T-helper 17 cell (primary cell): Measurements from ENCODE around the gene TTLL5. TPM values are rescaled to one million over a fixed set of nuclear protein-coding genes. Genes with fewer than 3 reads are reported as not detected.
"Not testable (repeated sequence)": the region's sequence is repeated elsewhere in the genome, so short reads cannot be mapped to it uniquely, and the experiment has no call there.

ENCODE experiments used
- ATAC-seq: fragments of 150-1000 bp; cut with Tn5 transposase; 2 replicates; pipeline ENCODE4 v1.10.0; 2021; ENCODE audit warnings: mild to moderate bottlenecking, moderate library complexity
- DNase-seq, 3 donors: peaks; one replicate each; pipeline versions ENCODE4 v3.0.0 to v3.0.0-alpha.2; 2020 to 2021
- H3K9me3 ChIP-seq: one replicate; pipeline ENCODE4 v1.7.0; 2013; ENCODE audit warnings: low read length, mild to moderate bottlenecking; ENCODE audit not compliant: control insufficient read depth, poor library complexity, severe bottlenecking
- H3K27ac Mint-ChIP-seq: one replicate; pipeline ENCODE4 v1.8.0; 2022; ENCODE audit warnings: mild to moderate bottlenecking, moderate library complexity, mixed read lengths
- H3K27me3 Mint-ChIP-seq: one replicate; pipeline ENCODE4 v1.8.0; 2022; ENCODE audit warnings: mixed read lengths
- H3K36me3 Mint-ChIP-seq: one replicate; pipeline ENCODE4 v1.8.0; 2022; ENCODE audit warnings: low read depth, mixed read lengths
- H3K4me1 Mint-ChIP-seq: one replicate; pipeline ENCODE4 v1.8.0; 2022; ENCODE audit warnings: mild to moderate bottlenecking, mixed read lengths
- H3K4me3 Mint-ChIP-seq: one replicate; pipeline ENCODE4 v1.8.0; 2022; ENCODE audit warnings: mild to moderate bottlenecking, moderate library complexity, mixed read lengths
- total RNA-seq, 4 donors: library from RNA in 2 of 4; stranded (reverse) in 2 of 4; gene quantifications; one replicate each; pipeline ENCODE4 v1.2.3 and lab custom pipeline; 2022 to 2026

Gene TTLL5
- total RNA-seq, 2 donors from 2014 or later: 26.0 to 31.9 TPM

DNA sequence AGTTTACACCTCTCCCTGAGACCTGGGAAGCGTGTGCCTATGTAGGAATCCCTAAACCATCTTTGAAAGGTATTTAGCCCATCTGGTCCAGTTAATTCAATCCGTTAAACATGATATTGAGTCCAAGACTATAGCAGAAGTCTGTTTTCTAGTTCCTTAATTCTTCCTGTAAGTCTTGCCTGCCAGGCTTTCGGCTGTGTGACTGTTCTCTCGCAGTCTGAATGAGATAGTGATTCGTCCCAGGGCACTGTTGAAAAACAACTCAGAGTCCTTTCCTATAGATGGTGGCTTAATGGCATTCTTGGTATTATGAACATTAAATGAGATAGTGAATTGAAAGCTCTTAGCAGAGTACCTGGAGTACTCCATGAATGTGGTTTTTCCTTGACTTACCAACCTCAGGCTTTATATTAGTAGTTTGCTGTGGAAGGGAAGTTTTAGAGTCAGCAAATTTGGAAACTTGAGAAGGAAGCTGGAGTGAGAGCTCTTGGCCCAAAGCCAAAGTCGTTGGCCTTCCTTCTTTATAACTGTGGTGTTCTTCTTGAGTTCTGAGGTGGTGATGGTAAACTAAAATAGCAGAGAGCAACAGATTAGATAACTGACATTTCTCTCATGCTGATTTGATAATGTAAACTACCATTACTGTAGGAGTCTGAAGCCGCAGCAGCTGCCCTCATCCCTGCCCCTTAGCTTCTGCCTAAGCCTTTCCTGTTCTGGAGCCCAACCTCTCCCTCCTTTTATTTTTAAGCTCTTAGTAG, 244.3 kb downstream of the TTLL5 start:
- DNase-seq (no peak), ATAC-seq (no peak)
- peak overlapping the region; percentile 6 for H3K27ac Mint-ChIP-seq
- H3K4me1 Mint-ChIP-seq: peaks cover 2% of the 10 kb centered on the region
- peaks cover 4% of the 10 kb centered on the region for H3K36me3 Mint-ChIP-seq
- no peak overlapping the region for H3K4me3 Mint-ChIP-seq
- H3K27me3 Mint-ChIP-seq: no peaks in the 10 kb centered on the region
- no peaks in the 10 kb centered on the region for H3K9me3 ChIP-seq

DNA sequence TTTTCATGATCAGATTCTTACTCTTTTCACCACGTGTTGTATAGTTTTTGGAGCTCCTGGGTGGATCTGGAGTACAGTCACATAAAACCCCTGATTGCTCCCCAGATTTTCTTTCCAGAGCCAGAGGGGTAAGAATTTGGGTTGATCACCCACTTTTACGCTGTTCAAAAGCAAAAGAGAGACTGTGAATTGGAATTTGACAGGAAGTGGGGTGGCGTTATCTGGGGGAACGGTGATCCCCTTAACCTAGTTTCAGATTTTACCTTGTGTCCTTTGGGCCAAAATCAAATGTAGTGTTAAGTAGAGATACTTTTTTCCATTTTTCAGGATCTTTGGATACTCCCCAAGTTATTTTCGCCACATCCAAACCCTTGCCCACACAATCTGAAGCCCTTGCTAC, 245.2 kb downstream of the TTLL5 start:
- no peak for ATAC-seq
- Mint-ChIP-seq H3K4me1 (no peaks in the 10 kb centered on the region), H3K36me3 (peaks cover 2% of the 10 kb centered on the region), H3K27me3 (no peaks in the 10 kb centered on the region), H3K4me3 (no peak overlapping the region), H3K27ac (no peak overlapping the region)
- DNase-seq: no peak
- H3K9me3 ChIP-seq: no peaks in the 10 kb centered on the region

DNA sequence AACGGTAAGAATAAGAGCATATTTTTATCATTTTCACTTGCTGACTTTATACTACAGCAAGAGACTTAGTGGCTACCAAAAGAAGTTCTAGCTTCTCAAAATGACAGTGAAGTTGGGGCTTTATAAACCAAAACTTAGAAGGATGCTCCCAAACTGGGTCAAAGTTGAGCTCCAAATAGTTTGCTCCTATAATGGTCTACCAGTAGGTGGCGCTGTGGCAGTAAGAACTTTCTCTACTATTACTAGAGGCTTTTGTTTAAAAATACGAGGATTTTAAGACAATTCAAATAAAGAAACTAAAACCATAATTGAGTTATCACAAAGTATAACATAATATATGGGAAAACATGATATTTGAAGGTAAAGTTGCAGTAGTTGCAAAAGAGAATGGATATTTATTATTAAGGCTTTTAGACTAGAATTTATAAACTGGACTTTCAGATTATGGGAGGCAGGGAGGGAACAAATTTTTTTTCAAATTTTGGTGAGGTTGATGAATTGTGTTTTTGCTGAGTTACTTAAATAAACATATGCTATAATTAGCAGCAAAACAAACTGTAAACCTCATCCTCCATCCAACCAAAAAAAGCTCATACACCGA, 245.7 kb downstream of the TTLL5 start:
- DNase-seq: peak; percentile 31 to 62 (median 52)
- no peaks in the 10 kb centered on the region for H3K4me1 Mint-ChIP-seq
- peak; percentile 67 for ATAC-seq
- peaks cover 2% of the 10 kb centered on the region for H3K36me3 Mint-ChIP-seq
- no peaks in the 10 kb centered on the region for H3K27me3 Mint-ChIP-seq
- no peaks in the 10 kb centered on the region for H3K9me3 ChIP-seq
- no peak overlapping the region for H3K27ac Mint-ChIP-seq
- no peak overlapping the region for H3K4me3 Mint-ChIP-seq

DNA sequence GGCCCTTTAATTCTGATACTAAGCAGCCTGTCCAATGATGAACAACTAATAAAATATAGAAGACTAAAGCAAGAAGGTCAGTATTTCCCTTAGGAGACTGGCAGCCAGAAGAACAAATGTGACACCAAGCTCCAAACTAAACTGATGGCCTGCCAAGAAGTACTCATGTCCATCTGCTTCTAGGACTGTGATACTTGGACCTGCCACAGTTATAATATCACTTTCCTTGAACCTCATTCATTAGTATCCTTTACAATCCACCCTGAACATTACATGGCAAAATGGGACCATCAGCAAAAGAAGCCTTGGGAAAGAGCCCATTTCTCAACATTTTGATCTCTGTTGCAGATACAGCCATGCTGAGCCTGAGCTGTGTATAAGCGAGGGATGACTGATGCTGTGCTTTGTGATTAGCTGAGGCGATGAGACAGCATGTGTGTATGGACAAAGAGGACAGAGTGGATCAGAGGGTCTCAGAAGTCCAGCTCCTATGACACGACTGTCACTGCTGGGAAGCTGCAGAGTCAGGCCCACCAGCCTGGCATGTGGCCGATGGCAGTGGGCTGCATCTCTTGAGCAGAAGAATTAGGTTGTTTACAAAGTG, 246.8 kb downstream of the TTLL5 start:
- Mint-ChIP-seq H3K4me3 (no peak overlapping the region), H3K36me3 (peaks cover 2% of the 10 kb centered on the region), H3K27ac (no peak overlapping the region), H3K4me1 (no peaks in the 10 kb centered on the region), H3K27me3 (no peaks in the 10 kb centered on the region)
- ATAC-seq: no peak
- no peak for DNase-seq
- H3K9me3 ChIP-seq: no peaks in the 10 kb centered on the region

DNA sequence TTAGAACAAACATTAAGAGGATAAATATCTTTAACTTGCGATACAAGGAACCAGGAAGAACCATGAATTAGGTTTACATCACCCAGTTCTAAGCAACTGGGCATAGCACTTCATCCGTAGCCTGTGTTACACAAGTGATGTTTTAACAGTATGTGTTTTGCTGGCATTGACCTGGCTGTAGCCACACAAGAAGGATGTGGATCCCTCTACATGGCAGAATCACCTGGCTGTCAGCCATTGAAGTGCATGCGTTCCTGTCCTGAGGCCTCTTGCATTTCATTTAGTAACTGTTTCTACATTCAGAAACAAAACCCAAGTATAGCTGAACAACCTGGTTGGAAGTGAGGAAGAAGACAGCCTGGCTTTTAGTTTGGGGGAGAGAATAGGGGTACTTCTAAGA, 248.6 kb downstream of the TTLL5 start:
- Mint-ChIP-seq H3K27ac (no peak overlapping the region), H3K4me1 (no peaks in the 10 kb centered on the region), H3K4me3 (no peak overlapping the region), H3K36me3 (peaks cover 5% of the 10 kb centered on the region), H3K27me3 (no peaks in the 10 kb centered on the region)
- no peak for DNase-seq
- H3K9me3 ChIP-seq: no peaks in the 10 kb centered on the region
- ATAC-seq: no peak

DNA sequence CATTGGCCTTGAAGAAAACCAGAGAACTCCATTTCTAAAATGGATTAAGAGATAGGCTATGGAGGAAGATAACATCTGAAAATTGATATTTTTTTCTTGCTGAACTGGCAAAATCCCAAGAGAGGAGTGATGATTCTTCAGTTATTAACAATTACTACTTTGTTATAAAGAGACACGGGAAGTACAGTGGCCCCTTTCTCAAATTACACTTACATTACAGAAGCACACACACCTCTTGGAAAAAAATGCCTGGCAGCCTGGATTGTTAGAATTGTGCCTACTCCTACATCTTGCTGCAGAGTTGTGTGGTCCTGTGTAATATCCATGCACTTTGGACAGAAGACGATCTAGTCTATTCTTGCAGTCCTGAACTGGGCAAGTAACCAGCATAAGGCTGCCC, 249.0 kb downstream of the TTLL5 start:
- DNase-seq (no peak), ATAC-seq (no peak)
- H3K4me3 Mint-ChIP-seq: no peak overlapping the region
- no peaks in the 10 kb centered on the region for H3K27me3 Mint-ChIP-seq
- peaks cover 7% of the 10 kb centered on the region for H3K36me3 Mint-ChIP-seq
- H3K27ac Mint-ChIP-seq: no peak overlapping the region
- H3K9me3 ChIP-seq: no peaks in the 10 kb centered on the region
- H3K4me1 Mint-ChIP-seq: no peaks in the 10 kb centered on the region

DNA sequence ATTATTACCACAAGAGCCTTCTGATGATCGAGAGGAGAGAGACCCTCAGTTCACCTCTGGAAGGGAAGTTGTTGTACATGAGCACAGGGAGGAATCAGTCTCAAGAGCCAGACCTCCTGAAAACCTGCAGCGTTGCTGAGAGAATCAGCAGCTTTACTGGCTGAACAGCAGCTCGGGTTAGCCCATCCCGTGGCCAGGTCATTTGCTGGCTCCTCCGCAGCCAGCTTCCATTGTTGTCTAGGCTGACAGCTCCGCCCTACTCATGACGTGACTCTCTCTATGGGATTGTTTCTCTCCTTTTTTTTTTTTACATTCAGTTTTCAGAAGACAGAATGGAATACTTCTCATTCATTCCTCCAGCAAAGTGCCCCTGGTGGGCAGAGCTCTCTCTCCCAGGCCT, 250.8 kb downstream of the TTLL5 start:
- no peaks in the 10 kb centered on the region for H3K4me1 Mint-ChIP-seq
- no peak overlapping the region for H3K27ac Mint-ChIP-seq
- no peak overlapping the region for H3K4me3 Mint-ChIP-seq
- DNase-seq (no peak), ATAC-seq (no peak)
- H3K36me3 Mint-ChIP-seq: peaks cover 8% of the 10 kb centered on the region
- H3K27me3 Mint-ChIP-seq: no peaks in the 10 kb centered on the region
- no peaks in the 10 kb centered on the region for H3K9me3 ChIP-seq

DNA sequence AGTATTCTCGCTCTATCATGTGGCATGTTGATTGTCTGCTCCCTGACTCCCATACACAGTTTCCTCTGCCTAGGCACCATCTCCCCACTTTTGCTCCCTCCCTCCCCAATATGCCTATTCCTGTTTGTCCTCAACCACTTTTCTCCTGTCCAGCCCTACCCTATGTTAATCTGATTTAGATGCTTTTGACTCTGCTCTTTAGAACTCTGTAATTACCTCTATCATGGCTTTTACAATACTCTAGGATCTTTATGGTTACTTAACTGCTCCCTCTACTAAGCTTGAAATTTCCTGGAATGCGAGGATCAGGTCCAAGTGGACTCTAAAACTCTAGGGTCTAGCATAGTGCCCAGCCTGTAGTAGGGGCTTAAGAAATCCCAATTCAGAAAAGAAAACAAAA, 252.1 kb downstream of the TTLL5 start:
- no peak for ATAC-seq
- Mint-ChIP-seq H3K27me3 (no peaks in the 10 kb centered on the region), H3K36me3 (peaks cover 10% of the 10 kb centered on the region), H3K4me1 (no peaks in the 10 kb centered on the region), H3K4me3 (no peak overlapping the region), H3K27ac (no peak overlapping the region)
- DNase-seq: no peak
- H3K9me3 ChIP-seq: no peaks in the 10 kb centered on the region

DNA sequence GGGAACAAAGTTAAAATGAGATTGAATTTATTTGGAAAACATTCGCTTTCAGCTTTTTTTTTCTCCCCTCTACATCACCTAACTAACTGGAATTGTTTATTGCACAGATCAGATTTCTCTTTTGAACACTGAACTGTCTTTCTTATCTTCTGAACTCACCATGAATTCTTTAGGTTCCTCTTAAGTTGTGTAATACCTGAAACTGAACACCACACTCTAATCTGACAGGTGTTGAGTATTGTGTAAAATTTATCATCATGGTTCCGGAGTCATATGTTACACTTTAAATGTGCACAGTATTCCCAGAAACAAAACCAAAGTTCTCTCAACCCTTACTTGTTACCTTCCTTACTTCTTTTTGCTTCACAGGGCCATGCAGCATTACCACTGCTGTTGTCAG, 254.0 kb downstream of the TTLL5 start:
- Mint-ChIP-seq H3K36me3 (peaks cover 8% of the 10 kb centered on the region), H3K27me3 (no peaks in the 10 kb centered on the region), H3K27ac (no peak overlapping the region), H3K4me3 (no peak overlapping the region), H3K4me1 (no peaks in the 10 kb centered on the region)
- DNase-seq (no peak), ATAC-seq (no peak)
- no peaks in the 10 kb centered on the region for H3K9me3 ChIP-seq

DNA sequence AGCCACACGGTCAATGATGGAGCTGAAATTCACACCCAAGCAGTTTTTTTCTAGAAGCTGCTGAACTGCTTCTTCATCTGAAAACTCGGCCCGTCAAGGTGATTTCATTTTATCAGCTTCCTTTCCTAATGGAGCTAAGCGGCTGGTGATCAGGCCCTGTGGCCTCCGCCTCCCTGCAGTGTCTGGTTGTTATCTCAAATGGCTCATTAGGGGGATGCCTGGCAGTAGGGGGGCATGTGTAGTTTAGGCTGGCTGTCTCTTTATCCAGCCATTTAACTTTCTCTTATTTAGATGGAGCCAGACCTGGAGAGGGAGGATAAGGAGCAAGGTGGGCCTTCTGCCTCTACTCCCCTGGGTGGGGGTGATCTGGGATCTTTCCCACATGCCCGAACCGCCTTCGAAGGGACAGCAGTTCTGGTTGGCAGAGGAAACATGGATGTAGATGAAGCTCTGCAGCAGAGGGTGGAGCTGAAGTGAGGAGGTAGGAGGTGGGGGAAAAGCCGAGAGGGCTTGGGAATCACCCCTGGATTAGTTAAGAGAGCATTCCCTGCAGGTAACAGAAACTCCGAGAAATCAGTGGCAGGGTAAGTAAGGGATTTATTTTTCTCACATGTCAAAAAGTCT, 256.4 kb downstream of the TTLL5 start:
- ATAC-seq (no peak), DNase-seq (no peak)
- H3K27me3 Mint-ChIP-seq: no peaks in the 10 kb centered on the region
- H3K4me1 Mint-ChIP-seq: no peaks in the 10 kb centered on the region
- H3K36me3 Mint-ChIP-seq: peaks cover 10% of the 10 kb centered on the region
- H3K4me3 Mint-ChIP-seq: no peak overlapping the region
- no peaks in the 10 kb centered on the region for H3K9me3 ChIP-seq
- H3K27ac Mint-ChIP-seq: peak overlapping the region; percentile 4

DNA sequence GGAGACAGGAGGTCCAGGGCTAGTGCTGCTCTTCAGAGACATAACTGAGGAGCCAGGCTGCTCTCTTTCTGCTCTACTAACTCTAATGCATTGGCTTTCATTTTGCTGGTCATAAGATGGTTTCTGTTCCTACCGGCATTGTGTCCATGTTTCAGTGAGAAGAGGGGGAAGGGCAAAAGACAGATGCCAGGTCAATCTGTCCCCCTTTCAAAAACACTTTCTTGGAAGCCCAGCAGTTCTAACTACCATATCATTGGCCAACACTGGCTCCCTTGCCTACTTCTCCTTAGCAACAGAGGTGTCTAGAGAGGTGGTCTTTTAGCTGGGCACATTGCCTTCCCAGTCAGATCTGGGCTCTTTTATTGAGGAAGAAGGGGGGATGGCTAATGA, 256.9 kb downstream of the TTLL5 start:
- DNase-seq (no peak), ATAC-seq (no peak)
- Mint-ChIP-seq H3K27ac (peak overlapping the region; percentile 4), H3K4me1 (no peaks in the 10 kb centered on the region), H3K4me3 (no peak overlapping the region), H3K36me3 (peaks cover 10% of the 10 kb centered on the region), H3K27me3 (no peaks in the 10 kb centered on the region)
- H3K9me3 ChIP-seq: no peaks in the 10 kb centered on the region

DNA sequence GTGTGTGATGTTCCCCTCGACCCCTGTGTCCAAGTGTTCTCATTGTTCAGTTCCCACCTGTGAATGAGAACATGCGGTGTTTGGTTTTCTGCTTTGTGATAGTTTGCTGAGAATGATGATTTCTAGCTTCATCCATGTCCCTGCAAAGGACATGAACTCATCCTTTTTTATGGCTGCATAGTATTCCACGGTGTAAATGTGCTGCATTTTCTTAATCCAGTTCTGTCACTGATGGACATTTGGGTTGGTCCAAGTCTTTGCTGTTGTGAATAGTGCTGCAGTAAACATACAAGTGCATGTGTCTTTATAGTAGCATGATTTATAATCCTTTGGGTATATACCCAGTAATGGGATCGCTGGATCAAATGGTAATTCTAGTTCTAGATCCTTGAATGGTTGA, 259.4 kb downstream of the TTLL5 start:
- H3K9me3 ChIP-seq, H3K27ac Mint-ChIP-seq, ATAC-seq, DNase-seq, H3K4me3 Mint-ChIP-seq, H3K27me3 Mint-ChIP-seq, H3K4me1 Mint-ChIP-seq, H3K36me3 Mint-ChIP-seq: not testable (repeated sequence)

DNA sequence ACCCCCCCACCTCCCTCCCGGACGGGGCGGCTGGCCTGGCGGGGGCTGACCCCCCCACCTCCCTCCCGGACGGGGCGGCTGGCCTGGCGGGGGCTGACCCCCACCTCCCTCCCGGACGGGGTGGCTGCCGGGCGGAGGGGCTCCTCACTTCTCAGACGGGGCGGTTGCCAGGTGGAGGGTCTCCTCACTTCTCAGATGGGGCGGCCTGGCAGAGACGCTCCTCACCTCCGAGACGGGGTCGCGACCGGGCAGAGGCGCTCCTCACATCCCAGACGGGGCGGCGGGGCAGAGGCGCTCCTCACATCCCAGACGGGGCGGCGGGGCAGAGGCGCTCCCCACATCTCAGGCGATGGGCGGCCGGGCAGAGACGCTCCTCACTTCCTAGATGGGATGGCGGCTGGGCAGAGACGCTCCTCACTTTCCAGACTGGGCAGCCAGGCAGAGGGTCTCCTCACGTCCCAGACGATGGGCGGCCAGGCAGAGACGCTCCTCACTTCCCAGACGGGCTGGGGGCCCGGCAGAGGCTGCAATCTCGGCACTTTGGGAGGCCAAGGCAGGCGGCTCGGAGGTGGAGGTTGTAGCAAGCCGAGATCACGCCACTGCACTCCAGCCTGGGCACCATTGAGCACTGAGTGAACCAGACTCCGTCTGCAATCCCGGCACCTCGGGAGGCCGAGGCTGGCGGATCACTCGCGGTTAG, 264.2 kb downstream of the TTLL5 start:
- not testable (repeated sequence) for H3K27ac Mint-ChIP-seq, H3K27me3 Mint-ChIP-seq, DNase-seq, H3K9me3 ChIP-seq, H3K4me3 Mint-ChIP-seq, H3K36me3 Mint-ChIP-seq, ATAC-seq, H3K4me1 Mint-ChIP-seq
